HCT116 (cell line): ENCODE measurements around the gene FMOD.

Experiments used
- ATF3 ChIP-seq: IDR thresholded peaks from 2 replicates; pipeline ENCODE4 v1.6.1; 2012
- CTCF ChIP-seq, 3 experiments: fragments of 200-600 bp in 1 of 3; sonication (generic) in 1 of 3; IDR thresholded peaks in 2 of 3; conservative IDR thresholded peaks in 1 of 3; 2 replicates each; pipeline ENCODE4 v1.5.1; 2012 to 2017; ENCODE audit warnings: low read depth in 2 of 3, low read length in 2 of 3, antibody characterized with exemption in 1 of 3, borderline replicate concordance in 1 of 3, control low read depth in 1 of 3, mild to moderate bottlenecking in 1 of 3, mixed read lengths in 1 of 3, mixed run types in 1 of 3, moderate library complexity in 1 of 3; ENCODE audit not compliant: insufficient read depth in 1 of 3
- ELF1 ChIP-seq: IDR thresholded peaks from 2 replicates; pipeline ENCODE4 v1.6.1; 2012; ENCODE audit warnings: low read depth, borderline replicate concordance
- EZH2 ChIP-seq: fragments of 200-600 bp; sonication (generic); IDR thresholded peaks from 2 replicates; pipeline ENCODE4 v1.6.1; 2017; ENCODE audit warnings: antibody characterized with exemption, mixed run types
- MAX ChIP-seq: IDR thresholded peaks from 2 replicates; pipeline ENCODE4 v1.6.1; 2012
- POLR2A ChIP-seq: IDR thresholded peaks from 2 replicates; pipeline ENCODE4 v1.7.0; 2011; ENCODE audit warnings: borderline replicate concordance; ENCODE audit not compliant: insufficient read depth, insufficient read length; ENCODE audit errors: extremely low read depth
- SP1 ChIP-seq: IDR thresholded peaks from 2 replicates; pipeline ENCODE4 v1.6.1; 2012; ENCODE audit warnings: low read depth
- YY1 ChIP-seq: IDR thresholded peaks from 2 replicates; pipeline ENCODE4 v1.6.1; 2011; ENCODE audit warnings: low read length, low read depth, moderate library complexity, mild to moderate bottlenecking; ENCODE audit not compliant: insufficient replicate concordance; ENCODE audit errors: extremely low read depth

- TF ChIP-seq YY1 (no peak), POLR2A (no peak), EZH2 (no peak), CTCF (IDR thresholded peaks at IDR 0.05 in 2 of 3, conservative IDR thresholded peaks at IDR 0.05 in 1 of 3; ENCODE audit: borderline replicate concordance in 1 of 3, insufficient read depth in 1 of 3, low read depth in 2 of 3, low read length in 2 of 3) (no peak), SP1 (no peak), MAX (no peak), ATF3 (no peak), ELF1 (no peak)
Measured at GRCh38 chr1:203382026-203382425, 31.1 kb upstream of the FMOD start.
